ENCODE results near the gene TBC1D14. TPM values are rescaled to one million over a fixed set of nuclear protein-coding genes. Genes with fewer than 3 reads are reported as not detected.

The TBC1D14 gene
- total RNA-seq, 8 experiments from 2014 or later = 35.9 to 76.1 (median 49.8) TPM

DNA sequence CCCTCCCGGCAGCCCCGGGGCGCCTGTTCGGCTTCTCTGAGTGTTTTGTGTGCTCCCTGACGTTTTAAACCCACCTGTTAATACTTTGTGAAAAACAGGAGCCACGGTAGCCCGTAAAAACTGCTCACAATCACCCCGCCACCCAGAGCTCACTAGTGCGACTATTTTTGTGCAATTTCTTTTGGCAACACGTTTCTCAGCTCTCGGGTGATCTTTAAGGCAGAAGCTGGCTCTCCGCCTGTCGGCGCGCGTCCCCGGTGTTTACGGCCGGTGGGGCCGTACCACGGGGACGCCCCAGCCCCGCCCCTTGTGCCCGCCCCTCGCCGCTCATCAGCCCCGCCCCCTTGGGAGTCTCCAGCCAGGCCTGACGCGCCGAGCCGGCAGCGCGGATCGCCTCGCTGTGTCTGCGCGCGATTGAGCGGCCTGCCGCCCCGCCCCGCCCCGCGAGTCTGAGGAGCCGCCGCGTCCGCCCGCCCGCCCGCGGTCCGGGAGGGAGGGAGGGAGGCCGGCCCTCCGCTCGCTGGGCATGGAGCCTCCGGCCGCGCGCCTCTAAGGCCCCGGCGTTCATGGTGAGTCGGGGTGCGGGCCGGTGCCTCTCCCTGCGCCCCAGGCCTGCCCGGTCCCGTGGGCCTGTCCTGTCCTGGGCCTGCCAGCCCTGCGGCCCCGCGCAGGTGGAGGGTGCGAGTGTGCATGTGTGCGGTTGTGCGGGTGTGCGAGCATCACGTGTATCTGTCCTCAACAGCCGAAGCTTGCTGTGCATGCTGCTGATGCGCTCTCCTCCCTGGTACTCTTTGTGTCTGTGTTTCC, 77.4 kb downstream of the TBC1D14 start:
- in situ Hi-C loops (cut with MboI; ENCODE audit: low pct_unique_long_range_greater_than_20kb in 2 of 9, low sequenced_read_pairs in 9 of 9, unreplicated experiment in 9 of 9) = no loop called here
- 0 to 20% (median 0%) methylated on average over 1 to 9 of the region's 78 CpGs; no CpG with 5 or more reads in 5 of the 10 experiments for WGBS, 10 experiments
- H3K4me1 ChIP-seq (replicated peaks in 1 of 2) = peaks cover 11 to 31% of the 10 kb centered on the region in 2 donors

DNA sequence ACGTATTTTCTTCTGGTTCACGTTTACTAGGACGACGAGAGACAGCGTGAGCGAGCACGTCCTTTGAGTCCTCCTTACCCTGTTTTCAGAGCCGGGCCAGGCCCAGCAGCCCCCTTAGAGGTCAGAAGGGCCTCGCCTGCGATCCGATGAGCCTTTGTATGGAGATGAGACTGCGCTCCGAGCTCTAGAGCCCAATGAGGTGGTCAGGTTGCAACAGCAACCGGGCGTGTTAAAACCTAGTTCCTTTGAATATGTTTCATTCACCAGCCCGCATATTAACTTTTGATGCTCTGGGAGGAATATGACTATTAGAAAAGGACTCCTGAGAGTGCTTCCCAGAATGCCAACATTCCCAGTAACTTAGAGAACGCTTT, 77.9 kb downstream of the TBC1D14 start:
- WGBS, 10 experiments = 0 to 17% (median 3%) methylated on average over 2 to 11 of the region's 17 CpGs; no CpG with 5 or more reads in 2 of the 10 experiments
- in situ Hi-C loops (cut with MboI; ENCODE audit: low pct_unique_long_range_greater_than_20kb in 2 of 9, low sequenced_read_pairs in 9 of 9, unreplicated experiment in 9 of 9) = no loop called here
- peak; percentile 26 to 48 (median 36) for ATAC-seq (replicated peaks in 6 of 8)
- H3K4me1 ChIP-seq (replicated peaks in 1 of 2) = peaks cover 11 to 31% of the 10 kb centered on the region in 2 donors
- peak overlapping the region; percentile 85 to 86 for H3K27ac ChIP-seq
- H3K4me3 ChIP-seq = peak overlapping the region; percentile 58 to 96 (median 70)

More for the DNA sequence above, 77.4 kb downstream of the TBC1D14 start:
- ATAC-seq (replicated peaks in 6 of 8) = peak; percentile 74 to 87 (median 85)
- Histone ChIP-seq H3K27ac (peak overlapping the region; percentile 85 to 86), H3K4me3 (peak overlapping the region; percentile 58 to 96 (median 70))

- Histone ChIP-seq H3K4me1 (replicated peaks in 1 of 2) (peaks cover 14 to 36% of the 10 kb centered on the region in 2 donors), H3K4me3 (peak overlapping the region; percentile 58 to 96 (median 70)), H3K27ac (peak overlapping the region; percentile 85 to 86)
- no peak for ATAC-seq (replicated peaks in 6 of 8)
- in situ Hi-C loops (cut with MboI; ENCODE audit: low pct_unique_long_range_greater_than_20kb in 2 of 9, low sequenced_read_pairs in 9 of 9, unreplicated experiment in 9 of 9) = no loop called here
- WGBS, 10 experiments = 37 to 76% (median 56%) methylated on average over 3 to 9 of the region's 13 CpGs; no CpG with 5 or more reads in 3 of the 10 experiments
Measured at GRCh38 chr4:6988016-6988715, 78.5 kb downstream of the TBC1D14 start.

- Histone ChIP-seq H3K4me1 (replicated peaks in 1 of 2) (peaks cover 20 to 39% of the 10 kb centered on the region in 2 donors), H3K27ac (no peak overlapping the region), H3K4me3 (no peak overlapping the region)
- 65 to 100% (median 80%) methylated on average over 1 to 5 of the region's 10 CpGs; no CpG with 5 or more reads in 4 of the 10 experiments for WGBS, 10 experiments
- in situ Hi-C loops (cut with MboI; ENCODE audit: low pct_unique_long_range_greater_than_20kb in 2 of 9, low sequenced_read_pairs in 9 of 9, unreplicated experiment in 9 of 9) = no loop called here
- ATAC-seq (replicated peaks in 6 of 8) = no peak
Measured at GRCh38 chr4:6989331-6989923, 79.8 kb downstream of the TBC1D14 start.

DNA sequence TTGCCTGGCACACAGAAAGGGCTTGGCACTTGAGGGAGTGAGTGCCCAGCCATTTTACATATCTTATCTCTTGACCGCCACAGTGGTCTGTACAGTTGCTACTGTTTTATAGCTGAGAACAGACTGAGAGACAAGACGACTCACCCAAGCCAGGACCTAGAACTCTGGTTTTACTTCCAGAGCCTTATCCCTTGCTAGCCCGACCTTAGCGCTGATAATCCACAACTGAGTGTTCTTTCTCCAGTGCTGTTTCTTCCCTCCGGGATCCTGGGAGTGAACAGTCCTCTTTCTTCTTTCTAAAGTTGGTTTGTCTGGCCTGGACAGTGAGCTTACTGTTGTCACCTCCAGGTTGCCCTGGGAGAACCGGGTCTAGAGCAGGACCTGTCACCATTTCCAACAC, 81.0 kb downstream of the TBC1D14 start:
- Histone ChIP-seq H3K4me3 (no peak overlapping the region), H3K27ac (no peak overlapping the region), H3K4me1 (replicated peaks in 1 of 2) (peaks cover 14 to 27% of the 10 kb centered on the region in 2 donors)
- 87 to 96% (median 92%) methylated on average over 2 to 6 of the region's 6 CpGs; no CpG with 5 or more reads in 5 of the 10 experiments for WGBS, 10 experiments
- ATAC-seq (replicated peaks in 6 of 8) = no peak
- in situ Hi-C loops (cut with MboI; ENCODE audit: low pct_unique_long_range_greater_than_20kb in 2 of 9, low sequenced_read_pairs in 9 of 9, unreplicated experiment in 9 of 9) = no loop called here

GRCh38 chr4:6991249-6991648, 81.6 kb downstream of the TBC1D14 start:
- Histone ChIP-seq H3K4me1 (replicated peaks in 1 of 2) (peaks cover 14 to 22% of the 10 kb centered on the region in 2 donors), H3K4me3 (no peak overlapping the region), H3K27ac (no peak overlapping the region)
- in situ Hi-C loops (cut with MboI; ENCODE audit: low pct_unique_long_range_greater_than_20kb in 2 of 9, low sequenced_read_pairs in 9 of 9, unreplicated experiment in 9 of 9) = no loop called here
- ATAC-seq (replicated peaks in 6 of 8) = no peak
- 60 to 100% (median 80%) methylated on average over 1 to 2 of the region's 11 CpGs; no CpG with 5 or more reads in 5 of the 10 experiments for WGBS, 10 experiments

- H3K4me3 ChIP-seq = no peak overlapping the region
- WGBS, 10 experiments = 58 to 100% (median 72%) methylated on average over 1 to 10 of the region's 15 CpGs; no CpG with 5 or more reads in 5 of the 10 experiments
Measured at GRCh38 chr4:6991771-6992557, 82.3 kb downstream of the TBC1D14 start.

GRCh38 chr4:6992728-6993677, 83.4 kb downstream of the TBC1D14 start:
- WGBS, 10 experiments = 63 to 93% (median 71%) methylated on average over 1 to 13 of the region's 15 CpGs
- Histone ChIP-seq H3K27ac (no peak overlapping the region), H3K4me3 (no peak overlapping the region), H3K4me1 (replicated peaks in 1 of 2) (peaks cover 14 to 22% of the 10 kb centered on the region in 2 donors)
- in situ Hi-C loops (cut with MboI; ENCODE audit: low pct_unique_long_range_greater_than_20kb in 2 of 9, low sequenced_read_pairs in 9 of 9, unreplicated experiment in 9 of 9) = no loop called here
- ATAC-seq (replicated peaks in 6 of 8) = peak; percentile 7 to 83 (median 60)

More at GRCh38 chr4:6991771-6992557, 82.3 kb downstream of the TBC1D14 start:
- Histone ChIP-seq H3K4me1 (replicated peaks in 1 of 2) (peaks cover 14 to 22% of the 10 kb centered on the region in 2 donors), H3K27ac (no peak overlapping the region)
- in situ Hi-C loops (cut with MboI; ENCODE audit: low pct_unique_long_range_greater_than_20kb in 2 of 9, low sequenced_read_pairs in 9 of 9, unreplicated experiment in 9 of 9) = no loop called here
- peak in 3 of 8 experiments; percentile 4 to 33 (median 17) for ATAC-seq (replicated peaks in 6 of 8)

- in situ Hi-C loops (cut with MboI; ENCODE audit: low pct_unique_long_range_greater_than_20kb in 2 of 9, low sequenced_read_pairs in 9 of 9, unreplicated experiment in 9 of 9) = no loop called here
- ATAC-seq (replicated peaks in 6 of 8) = no peak
- no peak overlapping the region for H3K27ac ChIP-seq
- 85 to 100% (median 97%) methylated on average over 1 to 12 of the region's 12 CpGs; no CpG with 5 or more reads in 1 of the 10 experiments for WGBS, 10 experiments
- H3K4me3 ChIP-seq = no peak overlapping the region
- H3K4me1 ChIP-seq (replicated peaks in 1 of 2) = peaks cover 9 to 13% of the 10 kb centered on the region in 2 donors
Measured at GRCh38 chr4:6996481-6996880, 86.9 kb downstream of the TBC1D14 start.

GRCh38 chr4:6999172-7000086, 89.8 kb downstream of the TBC1D14 start:
- ATAC-seq (replicated peaks in 6 of 8) = peak in 5 of 8 experiments; percentile 40 to 90 (median 55)
- 79 to 100% (median 91%) methylated on average over 1 to 9 of the region's 14 CpGs; no CpG with 5 or more reads in 1 of the 10 experiments for WGBS, 10 experiments
- in situ Hi-C loops (cut with MboI; ENCODE audit: low pct_unique_long_range_greater_than_20kb in 2 of 9, low sequenced_read_pairs in 9 of 9, unreplicated experiment in 9 of 9) = no loop called here

More at GRCh38 chr4:6999172-7000086, 89.8 kb downstream of the TBC1D14 start:
- no peak overlapping the region for H3K27ac ChIP-seq
- no peak overlapping the region for H3K4me3 ChIP-seq
- H3K4me1 ChIP-seq (replicated peaks in 1 of 2) = no peaks in the 10 kb centered on the region
